Measurements from ENCODE around the gene DPEP1. TPM values are rescaled to one million over a fixed set of nuclear protein-coding genes. Genes with fewer than 3 reads are reported as not detected.

The DPEP1 gene
- total RNA-seq, 2 donors from 2014 or later = not detected

DNA sequence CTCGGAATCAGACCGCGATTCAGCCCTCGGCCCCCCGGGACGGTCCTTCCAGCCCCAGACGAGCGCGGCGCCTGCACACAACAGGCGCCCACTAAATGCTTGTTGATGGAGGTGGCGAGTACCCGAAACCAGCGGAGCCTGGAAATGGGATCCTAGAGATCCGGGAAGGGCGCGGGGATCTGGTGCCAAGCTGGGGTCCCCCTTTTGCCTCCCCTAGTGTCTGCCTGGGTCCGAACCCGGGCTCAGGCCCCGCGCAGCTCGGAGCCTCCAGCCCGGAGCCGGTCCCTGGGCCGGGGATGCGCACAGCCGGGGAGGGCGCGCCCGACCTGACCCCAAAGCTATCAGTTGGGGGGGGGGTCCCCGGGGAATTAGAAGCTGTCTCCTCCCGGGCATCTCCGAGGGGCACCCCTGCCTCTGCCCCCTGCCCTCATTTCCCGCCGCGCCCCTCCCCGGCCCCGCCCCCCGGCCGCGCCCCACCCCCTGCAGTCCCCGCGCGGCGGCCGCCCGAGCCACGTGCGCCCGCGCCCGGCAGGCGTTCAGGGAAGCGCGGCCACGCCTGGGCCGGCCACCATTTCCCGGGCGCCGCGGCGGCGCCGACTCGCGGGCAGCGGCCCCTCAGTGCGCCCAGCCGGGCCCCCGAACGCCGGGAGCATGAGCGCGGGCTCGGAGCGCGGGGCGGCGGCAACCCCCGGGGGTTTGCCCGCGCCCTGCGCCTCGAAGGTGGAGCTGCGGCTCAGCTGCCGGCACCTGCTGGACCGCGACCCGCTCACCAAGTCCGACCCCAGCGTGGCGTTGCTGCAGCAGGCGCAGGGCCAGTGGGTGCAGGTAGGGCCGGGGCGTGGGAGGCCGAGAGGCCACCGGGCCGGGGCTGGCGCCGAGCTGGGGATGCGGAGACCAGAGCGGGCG, 37.9 kb upstream of the DPEP1 start, which contains the start of gene CPNE7:
CPNE7 (plus strand) TSS at position 512 of the 906 bp plus-strand sequence; CDS start at position 652, 140 bp downstream.
- TF ChIP-seq, protein P1, sequence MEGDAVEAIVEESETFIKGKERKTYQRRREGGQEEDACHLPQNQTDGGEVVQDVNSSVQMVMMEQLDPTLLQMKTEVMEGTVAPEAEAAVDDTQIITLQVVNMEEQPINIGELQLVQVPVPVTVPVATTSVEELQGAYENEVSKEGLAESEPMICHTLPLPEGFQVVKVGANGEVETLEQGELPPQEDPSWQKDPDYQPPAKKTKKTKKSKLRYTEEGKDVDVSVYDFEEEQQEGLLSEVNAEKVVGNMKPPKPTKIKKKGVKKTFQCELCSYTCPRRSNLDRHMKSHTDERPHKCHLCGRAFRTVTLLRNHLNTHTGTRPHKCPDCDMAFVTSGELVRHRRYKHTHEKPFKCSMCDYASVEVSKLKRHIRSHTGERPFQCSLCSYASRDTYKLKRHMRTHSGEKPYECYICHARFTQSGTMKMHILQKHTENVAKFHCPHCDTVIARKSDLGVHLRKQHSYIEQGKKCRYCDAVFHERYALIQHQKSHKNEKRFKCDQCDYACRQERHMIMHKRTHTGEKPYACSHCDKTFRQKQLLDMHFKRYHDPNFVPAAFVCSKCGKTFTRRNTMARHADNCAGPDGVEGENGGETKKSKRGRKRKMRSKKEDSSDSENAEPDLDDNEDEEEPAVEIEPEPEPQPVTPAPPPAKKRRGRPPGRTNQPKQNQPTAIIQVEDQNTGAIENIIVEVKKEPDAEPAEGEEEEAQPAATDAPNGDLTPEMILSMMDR (IDR thresholded peaks at IDR 0.05) = no peak
- no peak for DNase-seq (ENCODE audit: low spot score)
- Histone ChIP-seq H3K27ac (no peak within 1 kb of the TSS), H3K4me1 (ENCODE audit: control insufficient read depth in 1 of 2, low read depth in 2 of 2) (peaks cover 11 to 17% of the 10 kb centered on the region in 2 donors), H3K36me3 (no peaks in the 10 kb centered on the region), H3K4me3 (peak within 1 kb of the TSS; percentile 66), H3K9me3 (no peaks in the 10 kb centered on the region), H3K27me3 (replicated peaks; ENCODE audit: insufficient read depth) (peaks cover 4% of the 10 kb centered on the region)
- no peak for ATAC-seq (ENCODE audit: insufficient number of reproducible peaks, low FRiP score, low read depth)

DNA sequence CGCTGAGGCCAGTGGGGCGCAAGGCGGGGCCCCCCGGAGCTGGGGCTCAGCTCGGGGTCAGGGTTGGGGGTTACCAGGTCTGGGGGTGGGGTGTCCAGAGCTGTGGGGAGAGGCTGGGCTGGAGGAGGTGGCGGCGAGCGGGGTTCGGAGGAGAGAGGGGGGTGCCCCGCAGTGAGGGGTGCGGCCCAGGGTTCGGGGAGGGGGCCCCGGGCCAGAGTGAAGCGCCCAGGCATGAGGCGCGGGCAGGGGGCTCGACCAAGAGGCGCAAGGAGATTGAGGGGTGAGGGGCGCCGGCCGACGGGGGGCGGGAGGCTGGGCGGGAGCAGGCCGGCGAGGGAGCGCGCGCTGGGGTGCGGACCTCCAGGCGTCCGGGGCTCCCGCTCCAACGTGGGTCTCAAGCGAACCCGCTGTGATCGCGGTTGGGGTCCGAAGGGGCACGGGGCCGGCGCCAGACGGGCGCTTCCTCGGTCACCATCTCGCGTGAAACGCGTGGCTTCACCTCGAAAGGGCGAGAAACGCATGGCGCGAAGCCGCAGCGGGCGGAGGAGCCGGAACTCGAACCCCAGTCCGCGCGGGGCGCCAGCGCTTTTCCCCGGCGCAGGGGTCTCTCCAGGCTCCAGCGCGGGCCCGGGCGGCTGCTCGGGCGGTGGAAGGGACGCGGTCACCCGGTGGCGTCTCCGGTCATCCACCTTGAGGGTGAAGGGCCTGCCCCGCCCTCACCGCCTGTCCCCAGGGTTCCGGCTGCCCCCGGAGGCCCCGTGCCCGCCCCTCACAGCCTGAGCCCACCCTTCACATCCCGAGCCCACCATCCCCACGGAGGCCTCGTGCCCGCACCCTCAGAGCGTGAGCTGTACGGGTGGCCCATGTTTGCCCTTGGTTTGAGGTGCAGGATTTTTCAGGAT, 37.0 kb upstream of the DPEP1 start:
- peaks cover 11 to 17% of the 10 kb centered on the region in 2 donors for H3K4me1 ChIP-seq (ENCODE audit: control insufficient read depth in 1 of 2, low read depth in 2 of 2)
- no peaks in the 10 kb centered on the region for H3K9me3 ChIP-seq
- H3K4me3 ChIP-seq = peak overlapping the region; percentile 38
- TF ChIP-seq, protein P1 (IDR thresholded peaks at IDR 0.05) = no peak
- DNase-seq (ENCODE audit: low spot score) = no peak
- no peak for ATAC-seq (ENCODE audit: insufficient number of reproducible peaks, low FRiP score, low read depth)
- no peak overlapping the region for H3K27ac ChIP-seq
- H3K27me3 ChIP-seq (replicated peaks; ENCODE audit: insufficient read depth) = peaks cover 4% of the 10 kb centered on the region
- no peaks in the 10 kb centered on the region for H3K36me3 ChIP-seq

DNA sequence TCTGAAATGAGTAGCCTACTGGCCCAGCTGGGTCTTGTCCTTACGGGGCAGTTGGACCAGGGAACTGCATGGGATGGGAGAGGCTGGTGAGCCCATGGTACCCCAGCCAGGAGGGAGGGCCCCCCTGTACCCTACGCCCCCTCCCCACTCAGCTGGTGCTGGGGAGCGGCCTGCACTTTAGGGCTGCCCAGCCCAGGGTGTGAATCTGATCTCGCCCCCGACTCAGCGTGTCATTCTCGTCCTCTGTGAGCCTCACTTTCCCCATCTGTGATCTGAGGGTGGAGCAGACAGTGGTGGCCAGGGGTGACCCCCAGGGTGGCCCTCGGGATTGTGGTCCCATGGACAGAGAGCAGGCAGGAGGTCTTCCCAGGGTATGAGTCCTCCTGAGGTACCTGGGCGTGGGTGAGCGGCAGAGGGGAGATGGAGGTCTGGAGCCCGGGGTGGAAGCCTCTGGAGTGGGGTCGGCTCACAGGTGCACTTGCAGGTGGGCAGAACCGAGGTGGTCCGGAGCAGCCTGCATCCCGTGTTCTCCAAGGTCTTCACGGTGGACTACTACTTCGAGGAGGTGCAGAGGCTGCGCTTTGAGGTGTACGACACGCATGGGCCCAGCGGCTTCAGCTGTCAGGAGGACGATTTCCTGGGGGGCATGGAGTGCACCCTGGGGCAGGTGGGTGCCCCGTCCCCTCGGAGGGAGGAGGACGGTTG, 36.2 kb upstream of the DPEP1 start:
- Histone ChIP-seq H3K4me3 (no peak overlapping the region), H3K36me3 (no peaks in the 10 kb centered on the region), H3K27me3 (replicated peaks; ENCODE audit: insufficient read depth) (peaks cover 4% of the 10 kb centered on the region), H3K9me3 (no peaks in the 10 kb centered on the region), H3K4me1 (ENCODE audit: control insufficient read depth in 1 of 2, low read depth in 2 of 2) (peaks cover 11 to 17% of the 10 kb centered on the region in 2 donors), H3K27ac (no peak overlapping the region)
- TF ChIP-seq, protein P1 (IDR thresholded peaks at IDR 0.05) = no peak
- ATAC-seq (ENCODE audit: insufficient number of reproducible peaks, low FRiP score, low read depth) = no peak
- no peak for DNase-seq (ENCODE audit: low spot score)

DNA sequence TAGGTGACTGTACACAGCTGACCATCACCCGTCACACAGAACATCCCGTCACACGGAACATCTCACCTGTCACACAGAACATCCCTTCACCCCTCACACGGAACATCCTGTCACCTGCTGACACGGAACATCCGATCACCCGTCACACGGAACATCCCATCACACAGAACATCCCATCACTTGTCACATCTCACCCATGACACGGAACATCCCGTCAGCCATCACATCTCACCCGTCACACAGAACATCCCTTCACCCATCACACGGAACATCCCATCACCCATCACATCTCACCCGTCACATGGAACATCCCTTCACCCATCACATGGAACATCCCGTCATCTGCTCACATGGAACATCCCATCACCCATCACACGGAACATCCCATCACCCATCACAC, 34.1 kb upstream of the DPEP1 start:
- Histone ChIP-seq H3K4me1 (ENCODE audit: control insufficient read depth in 1 of 2, low read depth in 2 of 2) (peaks cover 10 to 16% of the 10 kb centered on the region in 2 donors), H3K27me3 (replicated peaks; ENCODE audit: insufficient read depth) (peaks cover 4% of the 10 kb centered on the region), H3K27ac (no peak overlapping the region), H3K9me3 (no peaks in the 10 kb centered on the region), H3K4me3 (no peak overlapping the region), H3K36me3 (no peaks in the 10 kb centered on the region)
- ATAC-seq (ENCODE audit: insufficient number of reproducible peaks, low FRiP score, low read depth) = no peak
- no peak for DNase-seq (ENCODE audit: low spot score)
- TF ChIP-seq, protein P1 (IDR thresholded peaks at IDR 0.05) = no peak

Measured in thoracic aorta (tissue), 2 donors.